Measurements from ENCODE around the gene ANKRD18B.

The ANKRD18B gene

GRCh38 chr9:33619666-33620404 lies 95.8 kb downstream of the ANKRD18B start:
- peaks cover 12% of the 10 kb centered on the region for H3K4me1 ChIP-seq (ENCODE audit: insufficient read depth, low read length)
- H3K4me3 ChIP-seq (ENCODE audit: low read depth in 1 of 2, low read length in 2 of 2): no peak overlapping the region
- no peaks in the 10 kb centered on the region for H3K36me3 ChIP-seq (ENCODE audit: insufficient read depth, low read length)
- no peaks in the 10 kb centered on the region for H3K27me3 ChIP-seq (ENCODE audit: control insufficient read depth in 1 of 2, insufficient read depth in 2 of 2, low read length in 2 of 2)
- H3K9ac ChIP-seq (ENCODE audit: low read length): no peak overlapping the region
- no peak overlapping the region for H3K27ac ChIP-seq (ENCODE audit: low read depth, low read length)
- H3K9me3 ChIP-seq (ENCODE audit: low read length): no peaks in the 10 kb centered on the region

- no peak overlapping the region for H3K9ac ChIP-seq (ENCODE audit: low read length)
- H3K36me3 ChIP-seq (ENCODE audit: insufficient read depth, low read length): no peaks in the 10 kb centered on the region
- peak overlapping the region; percentile 45 for H3K27ac ChIP-seq (ENCODE audit: low read depth, low read length)
- H3K27me3 ChIP-seq (ENCODE audit: control insufficient read depth in 1 of 2, insufficient read depth in 2 of 2, low read length in 2 of 2): no peaks in the 10 kb centered on the region
- no peak overlapping the region for H3K4me3 ChIP-seq (ENCODE audit: low read depth in 1 of 2, low read length in 2 of 2)
- H3K4me1 ChIP-seq (ENCODE audit: insufficient read depth, low read length): peaks cover 12% of the 10 kb centered on the region
- H3K9me3 ChIP-seq (ENCODE audit: low read length): no peaks in the 10 kb centered on the region
Measured at GRCh38 chr9:33620738-33621439, 96.8 kb downstream of the ANKRD18B start.
